GM12878 (cell line): ENCODE results near the gene CALML5. TPM values are rescaled to one million over a fixed set of nuclear protein-coding genes. Genes with fewer than 3 reads are reported as not detected.

ENCODE experiments used
- ATAC-seq: fragments of 200-7000 bp; cut with Tn5 transposase; 3 replicates; pipeline ENCODE4 v1.9.1; 2020; ENCODE audit warnings: mild to moderate bottlenecking, moderate library complexity
- BruUV-seq: library from RNA; stranded (reverse); fragments of 400-500 nt; replicated peaks from 2 replicates; lab custom pipeline; 2021; lab: Mats Ljungman, UMichigan
- CTCF ChIA-PET: fragments of 300-600 bp; sonication (Branson Sonifier 250); formaldehyde crosslinking; extraction: SDS; loops from one replicate; lab custom pipeline; 2021; ENCODE audit warnings: inconsistent platforms; lab: Yijun Ruan, JAX
- POLR2A ChIA-PET: fragments of 350-600 bp; formaldehyde crosslinking; extraction: SDS; loops from one replicate; lab custom pipeline; 2021; ENCODE audit warnings: inconsistent platforms; lab: Charles Lee
- RAD21 ChIA-PET: fragments of 300-600 bp; sonication (Branson Sonifier 250); formaldehyde crosslinking; loops from one replicate; lab custom pipeline; 2023; ENCODE audit warnings: antibody characterized with exemption; ENCODE audit not compliant: unreplicated experiment; lab: Charles Lee
- SMC1A ChIA-PET: fragments of 300-600 bp; sonication (Branson Sonifier 250); formaldehyde crosslinking; loops from one replicate; lab custom pipeline; 2023; ENCODE audit not compliant: unreplicated experiment, uncharacterized antibody; lab: Charles Lee
- DNase-seq: peaks from one replicate; pipeline ENCODE4 v3.0.0-alpha.2; 2011; ENCODE audit warnings: low read depth, low spot score
- FAIRE-seq: peaks from 3 replicates; lab custom pipeline; 2011; peaks lifted over from hg19 to GRCh38; lab: Jason Lieb, UNC
- H2AFZ ChIP-seq: 2 replicates; pipeline ENCODE4 v1.6.0; 2011; ENCODE audit warnings: low read depth, low read length, control low read depth; ENCODE audit not compliant: control insufficient read depth
- H3K27ac ChIP-seq: 2 replicates; pipeline ENCODE4 v1.5.1; 2011; ENCODE audit warnings: control low read depth; ENCODE audit not compliant: control insufficient read depth, insufficient read depth
- H3K27me3 ChIP-seq, 2 experiments: replicated peaks in 1 of 2; 2 replicates each; pipeline versions ENCODE4 v1.6.0 to v1.6.1; 2011; ENCODE audit warnings: low read length in 1 of 2; ENCODE audit not compliant: control insufficient read depth in 2 of 2, insufficient read depth in 2 of 2
- H3K36me3 ChIP-seq, 2 experiments: 2 replicates each; pipeline ENCODE4 v1.5.1; 2011; ENCODE audit warnings: low read length in 1 of 2; ENCODE audit not compliant: control insufficient read depth in 2 of 2, insufficient read depth in 2 of 2
- H3K4me1 ChIP-seq: 2 replicates; pipeline ENCODE4 v1.6.1; 2011; ENCODE audit warnings: mild to moderate bottlenecking, low read length, moderate library complexity, mixed read lengths; ENCODE audit not compliant: control insufficient read depth, insufficient read depth
- H3K4me2 ChIP-seq: 2 replicates; pipeline ENCODE4 v1.6.0; 2011; ENCODE audit warnings: control low read depth; ENCODE audit not compliant: control insufficient read depth, insufficient read depth
- H3K4me3 ChIP-seq: fragments of 200-600 bp; sonication (generic); 2 replicates; pipeline ENCODE4 v1.5.1; 2016
- H3K79me2 ChIP-seq: 2 replicates; pipeline ENCODE4 v1.6.0; 2011; ENCODE audit warnings: low read length; ENCODE audit not compliant: control insufficient read depth, insufficient read depth
- H3K9ac ChIP-seq: 2 replicates; pipeline ENCODE4 v1.8.0; 2011; ENCODE audit warnings: low read length, control low read depth, mixed read lengths; ENCODE audit not compliant: control insufficient read depth, insufficient read depth
- H3K9me3 ChIP-seq: replicated peaks from 3 replicates; pipeline ENCODE4 v1.5.1; 2011; ENCODE audit warnings: mild to moderate bottlenecking, low read length; ENCODE audit not compliant: control insufficient read depth, insufficient read depth
- H4K20me1 ChIP-seq: 2 replicates; pipeline ENCODE4 v1.6.0; 2011; ENCODE audit not compliant: control insufficient read depth, insufficient read depth
- ATF7 ChIP-seq: fragments of 450-650 bp; IDR thresholded peaks from 2 replicates; pipeline ENCODE4 v1.6.1; 2016; ENCODE audit warnings: low read depth, mild to moderate bottlenecking
- IRF3 ChIP-seq: fragments of 450-650 bp; IDR thresholded peaks from 2 replicates; pipeline ENCODE4 v1.6.1; 2014; ENCODE audit warnings: mild to moderate bottlenecking
- KDM1A ChIP-seq: fragments of 200-600 bp; sonication (generic); IDR thresholded peaks from 2 replicates; pipeline ENCODE4 v1.6.1; 2016; ENCODE audit warnings: borderline replicate concordance
- NFIC ChIP-seq: IDR thresholded peaks from 2 replicates; pipeline ENCODE4 v1.6.1; 2012; ENCODE audit warnings: low read depth, mild to moderate bottlenecking, inconsistent platforms, low read length, moderate library complexity
- NR2C1 ChIP-seq: fragments of 450-650 bp; IDR thresholded peaks from 2 replicates; pipeline ENCODE4 v1.6.1; 2017; ENCODE audit warnings: antibody characterized with exemption, mild to moderate bottlenecking, moderate library complexity
- NRF1 ChIP-seq: conservative IDR thresholded peaks from 2 replicates; pipeline ENCODE4 v1.6.1; 2011; ENCODE audit warnings: mild to moderate bottlenecking, low read depth, low read length, improper control_type of control experiment
- RCOR1 ChIP-seq: conservative IDR thresholded peaks from 2 replicates; pipeline ENCODE4 v1.6.1; 2012; ENCODE audit warnings: low read depth, low read length, improper control_type of control experiment
- SUPT20H ChIP-seq: IDR thresholded peaks from 2 replicates; pipeline ENCODE4 v1.6.1; 2011; ENCODE audit warnings: low read depth, mild to moderate bottlenecking, low read length, moderate library complexity, borderline replicate concordance; ENCODE audit not compliant: control insufficient read depth
- TBL1XR1 ChIP-seq: IDR thresholded peaks from 2 replicates; pipeline ENCODE4 v1.6.1; 2012; ENCODE audit warnings: low read depth, low read length, improper control_type of control experiment
- ZNF274 ChIP-seq: IDR thresholded peaks from one replicate; pipeline ENCODE4 v1.8.0; 2011; ENCODE audit not compliant: insufficient read length, insufficient read depth
- WGBS: methylation state at CpG from one replicate; pipeline ENCODE4 v1.1.6; 2016; ENCODE audit warnings: low lambda C conversion rate; ENCODE audit not compliant: insufficient replicate concordance, insufficient coverage; ENCODE audit errors: missing lambda C conversion rate; 5-methylcytosine and 5-hydroxymethylcytosine counted together
- in situ Hi-C: fragments of 300-500 bp; cut with MboI; formaldehyde crosslinking; loops from 9 replicates; pipeline ENCODE4 v1.14.3; 2018; ENCODE audit warnings: mixed read lengths
- intact Hi-C: fragments of 100-400 bp; cut with micrococcal nuclease; formaldehyde crosslinking; loops from one replicate; pipeline ENCODE4 v1.14.2; 2022; ENCODE audit not compliant: unreplicated experiment
- polyA plus RNA-seq, 11 experiments: library from polyadenylated mRNA; depleted of rRNA in 4 of 11; unstranded in 6 of 11; stranded (reverse) in 5 of 11; fragments of >200 nt; fragmentation: Nextera tagmentation in 4 of 11; fragmentation: Illumina TruSeq in 1 of 11; extraction: Ambion mirVana in 4 of 11; extraction: Trizol in 1 of 11; gene quantifications; 1 replicate in 1 of 11; 2 replicates in 10 of 11; pipeline versions ENCODE4 v1.2.1 to v1.2.3, GENCODE V29; 2011 to 2016; ENCODE audit warnings: inconsistent platforms in 2 of 11, missing spikeins in 2 of 11, low read depth in 1 of 11
- total RNA-seq, 4 experiments: library from RNA; depleted of rRNA in 3 of 4; stranded (reverse); fragments of >200 nt in 3 of 4; fragmentation: Illumina TruSeq in 1 of 4; extraction: Trizol in 1 of 4; gene quantifications; 2 replicates each; pipeline versions ENCODE4 v1.2.1 to v1.2.3, GENCODE V29; 2013 to 2021

Gene CALML5
- total and polyA plus RNA-seq, 10 of the 15 experiments (the other 5 are each of a cell fraction or from before 2014, with no cell fraction given): not detected

- CTCF ChIA-PET: no interaction called here
- Histone ChIP-seq H3K4me3 (no peak overlapping the region), H3K4me1 (no peaks in the 10 kb centered on the region), H3K4me2 (no peak overlapping the region), H3K27me3 (no peaks in the 10 kb centered on the region; a peak in 1 of 4 replicates), H3K79me2 (no peaks in the 10 kb centered on the region), H4K20me1 (no peaks in the 10 kb centered on the region), H3K9ac (no peak overlapping the region), H2AFZ (no peak overlapping the region), H3K27ac (no peak overlapping the region), H3K36me3 (no peaks in the 10 kb centered on the region), H3K9me3 (peaks cover 2% of the 10 kb centered on the region; the same call in 2 of the 3 replicates)
- in situ Hi-C loops (no loop called here), intact Hi-C loops (no loop called here)
- FAIRE-seq (no peak), DNase-seq (no peak), ATAC-seq (no peak)
- SMC1A ChIA-PET: no interaction called here
- BruUV-seq: no TSS peak
- RAD21 ChIA-PET: no interaction called here
- POLR2A ChIA-PET: no interaction called here
- 54% methylated on average over 3 of the region's 3 CpGs for WGBS
- TF ChIP-seq NR2C1 (no peak), ZNF274 (no peak), TBL1XR1 (no peak), NRF1 (no peak), NFIC (no peak), IRF3 (no peak), RCOR1 (no peak), ATF7 (no peak)
Measured at GRCh38 chr10:5540891-5541290, 41.5 kb upstream of the CALML5 start.

GRCh38 chr10:5540080-5540479 lies 40.7 kb upstream of the CALML5 start:
- WGBS: 27% methylated on average over 9 of the region's 9 CpGs
- H3K27me3 ChIP-seq: no peaks in the 10 kb centered on the region; a peak in 1 of 4 replicates
- TF ChIP-seq SUPT20H: no peak
- TF ChIP-seq KDM1A: no peak
- TF ChIP-seq, all 136 proteins: peak for 0
- no peaks in the 10 kb centered on the region for H4K20me1 ChIP-seq
- peaks cover 2% of the 10 kb centered on the region; the same call in 2 of the 3 replicates for H3K9me3 ChIP-seq
- no TSS peak for BruUV-seq
- H3K9ac ChIP-seq: no peak overlapping the region
- CTCF ChIA-PET: no interaction called here
- H3K4me3 ChIP-seq: no peak overlapping the region
- H3K79me2 ChIP-seq: no peaks in the 10 kb centered on the region
- in situ Hi-C loops (no loop called here), intact Hi-C loops (no loop called here)
- SMC1A ChIA-PET: no interaction called here
- POLR2A ChIA-PET: no interaction called here
- RAD21 ChIA-PET: no interaction called here
- FAIRE-seq: no peak
- no peaks in the 10 kb centered on the region for H3K4me1 ChIP-seq
- no peak overlapping the region for H3K4me2 ChIP-seq
- ATAC-seq: no peak
- DNase-seq: no peak
- no peaks in the 10 kb centered on the region for H3K36me3 ChIP-seq
- H3K27ac ChIP-seq: no peak overlapping the region
- H2AFZ ChIP-seq: no peak overlapping the region
